Fibroblast of peridontal ligament (primary cell): Measurements from ENCODE around the gene BACH2.

Experiments
- DNase-seq: peaks from one replicate; pipeline ENCODE4 v3.0.0-alpha.2; 2010; ENCODE audit errors: extremely low read depth

The BACH2 gene

GRCh38 chr6:89942601-89943000 is 354.0 kb downstream of the BACH2 start:
- no peak for DNase-seq

GRCh38 chr6:89941763-89942497 is 354.7 kb downstream of the BACH2 start:
- DNase-seq: no peak

- peak; percentile 18 for DNase-seq
These were observed 355.4 kb downstream of the BACH2 start for GRCh38 chr6:89941031-89941762.

DNA sequence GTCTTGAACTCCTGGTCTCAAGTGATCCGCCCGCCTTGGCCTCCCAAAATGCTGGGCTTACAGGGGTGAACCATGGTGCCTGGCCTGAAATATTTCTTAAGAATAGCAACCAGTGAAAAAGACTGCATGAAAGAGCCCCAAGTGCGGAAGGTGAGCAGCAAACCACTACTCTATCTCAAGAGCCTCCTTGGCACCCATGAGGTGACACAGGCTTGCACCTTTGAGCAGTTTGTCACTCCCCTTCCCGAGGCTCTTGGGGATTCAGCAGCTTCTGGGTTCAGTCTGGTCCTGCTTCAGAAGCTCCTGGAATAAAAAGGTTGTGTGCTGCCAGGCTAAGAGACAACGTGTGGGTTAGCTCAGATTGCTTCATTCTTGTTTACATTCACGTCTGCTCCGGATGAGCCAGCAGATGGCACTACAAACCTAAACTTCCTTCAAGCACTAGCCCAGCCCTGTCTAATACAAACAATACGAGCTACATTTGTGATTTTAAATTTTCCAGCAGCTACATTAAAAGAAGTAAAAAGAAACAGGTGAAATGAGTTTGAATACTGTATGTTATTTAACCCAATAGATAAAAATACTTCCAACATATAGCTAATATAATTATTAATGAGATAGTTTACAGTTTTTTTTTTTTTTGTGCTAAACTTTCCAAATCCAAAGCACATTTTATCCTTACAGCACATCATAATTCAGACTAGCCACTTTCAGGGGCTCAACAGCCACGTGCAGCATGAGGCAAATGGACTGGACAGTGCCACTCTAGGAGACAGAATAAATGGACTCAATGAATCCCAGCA is 356.2 kb downstream of the BACH2 start:
- peak; percentile 93 for DNase-seq

DNA sequence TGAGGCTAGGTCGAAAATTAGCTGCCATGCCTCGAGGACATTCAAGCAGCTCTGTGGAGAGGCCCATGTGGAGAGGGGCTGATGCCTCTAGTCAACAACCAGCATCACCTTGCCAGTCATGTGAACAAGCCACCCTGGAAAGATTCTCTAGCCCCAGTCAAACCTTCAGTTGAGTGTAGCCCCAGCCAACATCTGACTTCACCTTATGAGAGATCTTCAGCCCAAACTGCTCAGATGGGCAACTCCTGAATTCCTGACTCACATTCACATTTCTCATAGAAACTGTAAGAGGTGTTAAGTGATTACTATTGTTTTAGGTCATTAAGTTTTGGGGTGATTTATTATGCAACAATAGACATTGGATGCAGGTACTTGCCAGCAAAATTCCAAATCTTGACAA is 357.5 kb downstream of the BACH2 start:
- DNase-seq: no peak

DNA sequence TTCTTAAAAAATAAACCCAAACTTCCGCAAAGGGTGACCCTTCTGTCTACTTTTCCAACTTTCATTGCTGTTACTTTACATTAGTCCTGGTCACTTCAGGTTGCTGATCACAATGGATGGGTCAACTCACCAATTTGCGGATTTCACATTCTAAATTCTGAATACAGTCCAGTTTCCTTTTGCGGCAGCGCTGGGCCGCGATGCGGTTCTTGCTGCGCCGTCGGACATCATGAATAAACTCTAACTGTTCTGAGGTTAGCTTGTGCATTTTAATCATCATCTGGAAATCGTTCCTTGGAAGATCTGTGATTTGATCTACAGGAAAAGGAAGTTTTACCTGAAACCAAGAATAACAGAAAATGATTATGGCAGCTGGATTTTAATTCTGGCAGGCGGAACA is 358.6 kb downstream of the BACH2 start:
- no peak for DNase-seq

GRCh38 chr6:89936177-89936576 is 360.5 kb downstream of the BACH2 start:
- no peak for DNase-seq

- DNase-seq: no peak
These were observed 361.8 kb downstream of the BACH2 start for GRCh38 chr6:89934685-89935366.

GRCh38 chr6:89932245-89932802 is 364.3 kb downstream of the BACH2 start:
- no peak for DNase-seq

- DNase-seq: no peak
These were observed 365.9 kb downstream of the BACH2 start for GRCh38 chr6:89930789-89931188.

- DNase-seq: no peak
These were observed 368.0 kb downstream of the BACH2 start for GRCh38 chr6:89928604-89929003.

GRCh38 chr6:89927791-89928550 is 368.7 kb downstream of the BACH2 start:
- no peak for DNase-seq

DNA sequence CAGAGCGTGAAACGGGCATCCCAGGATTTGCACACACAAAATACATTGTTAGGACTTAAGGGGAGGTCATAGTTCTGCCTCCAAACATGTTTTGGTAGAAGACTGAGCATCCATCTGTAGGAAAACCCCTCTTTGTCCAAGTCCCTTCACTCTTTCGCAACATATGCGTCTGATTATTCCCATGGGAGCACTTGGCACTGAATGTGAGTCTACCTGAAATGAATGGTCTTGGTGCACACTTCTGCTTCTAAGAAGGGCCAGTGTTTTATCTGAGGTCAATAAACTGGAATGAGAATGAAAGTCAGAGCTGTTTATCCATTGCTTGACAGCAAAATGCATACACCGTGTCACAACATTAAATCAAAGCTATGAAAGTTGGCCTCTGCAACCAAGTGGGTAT is 369.4 kb downstream of the BACH2 start:
- DNase-seq: no peak

- no peak for DNase-seq
These were observed 370.8 kb downstream of the BACH2 start for GRCh38 chr6:89925826-89926225.

- DNase-seq: no peak
These were observed 372.4 kb downstream of the BACH2 start for GRCh38 chr6:89924231-89924630.

DNA sequence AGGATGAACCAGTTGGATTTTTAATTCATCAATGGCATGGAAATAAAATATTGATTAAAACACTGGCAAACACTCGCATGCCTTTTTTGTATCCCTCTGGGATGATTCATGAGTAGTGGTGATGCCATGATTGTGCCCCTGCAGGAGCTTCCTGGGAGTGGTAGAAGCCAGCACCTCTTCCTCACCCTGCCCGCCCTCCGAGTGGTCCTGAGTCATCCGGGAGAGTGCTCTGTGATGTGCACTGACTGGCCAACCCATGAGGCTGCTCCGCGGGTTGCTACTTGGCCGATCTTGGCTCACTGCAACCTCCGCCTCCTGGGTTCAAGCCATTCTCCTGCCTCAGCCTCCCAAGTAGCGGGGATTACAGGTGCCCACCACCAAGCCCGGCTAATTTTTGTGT is 375.0 kb downstream of the BACH2 start:
- DNase-seq: no peak

GRCh38 chr6:89921197-89921596 is 375.4 kb downstream of the BACH2 start:
- DNase-seq: no peak

DNA sequence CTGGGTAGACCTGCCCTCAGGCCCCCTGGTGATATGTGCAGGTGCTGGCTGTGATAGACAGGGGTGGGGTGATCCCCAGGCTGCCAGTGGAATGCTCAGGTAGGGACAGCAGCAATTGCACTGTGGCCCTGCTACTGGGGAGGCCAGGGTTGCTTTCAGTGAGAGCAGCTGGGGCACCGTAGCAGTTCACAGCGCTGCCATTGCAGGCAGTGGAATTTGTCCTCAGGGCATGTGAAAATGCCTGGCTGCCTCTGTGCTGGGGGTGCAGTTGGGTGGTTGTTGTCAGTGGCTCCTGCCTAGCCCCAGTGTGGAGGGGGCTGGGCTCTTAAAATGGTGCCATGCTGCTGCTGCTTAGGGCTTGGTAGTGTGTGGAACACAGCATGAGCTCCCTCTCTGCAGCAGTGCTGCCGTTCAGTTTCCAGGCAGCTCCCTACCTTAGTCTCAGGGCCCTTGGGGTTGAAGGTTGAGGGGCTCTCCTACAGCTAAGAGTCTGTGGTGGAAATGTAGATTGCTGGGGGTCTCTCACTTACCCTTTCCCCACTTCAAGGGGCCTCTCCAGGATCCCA is 378.8 kb downstream of the BACH2 start:
- DNase-seq: no peak

DNA sequence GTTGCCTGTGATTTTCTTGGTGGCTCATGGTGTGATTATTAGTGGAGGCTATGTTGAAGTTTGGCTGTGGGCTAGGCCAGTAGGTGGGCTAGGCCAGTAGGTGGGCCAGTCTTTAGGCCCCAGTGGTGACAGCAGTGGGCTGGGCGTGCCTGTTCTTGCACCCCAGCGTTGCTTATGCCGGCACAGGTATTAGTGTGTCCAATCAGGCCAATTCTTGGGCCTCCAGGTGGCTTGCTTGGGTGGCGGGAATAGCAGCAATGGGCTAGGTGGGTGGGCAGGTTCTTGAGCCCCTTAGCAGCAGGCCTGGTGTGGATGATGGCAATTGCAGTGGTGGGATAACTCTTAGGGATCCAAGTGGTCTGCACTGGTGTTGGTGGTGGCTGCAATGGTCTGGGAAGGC is 379.4 kb downstream of the BACH2 start:
- DNase-seq: no peak

DNA sequence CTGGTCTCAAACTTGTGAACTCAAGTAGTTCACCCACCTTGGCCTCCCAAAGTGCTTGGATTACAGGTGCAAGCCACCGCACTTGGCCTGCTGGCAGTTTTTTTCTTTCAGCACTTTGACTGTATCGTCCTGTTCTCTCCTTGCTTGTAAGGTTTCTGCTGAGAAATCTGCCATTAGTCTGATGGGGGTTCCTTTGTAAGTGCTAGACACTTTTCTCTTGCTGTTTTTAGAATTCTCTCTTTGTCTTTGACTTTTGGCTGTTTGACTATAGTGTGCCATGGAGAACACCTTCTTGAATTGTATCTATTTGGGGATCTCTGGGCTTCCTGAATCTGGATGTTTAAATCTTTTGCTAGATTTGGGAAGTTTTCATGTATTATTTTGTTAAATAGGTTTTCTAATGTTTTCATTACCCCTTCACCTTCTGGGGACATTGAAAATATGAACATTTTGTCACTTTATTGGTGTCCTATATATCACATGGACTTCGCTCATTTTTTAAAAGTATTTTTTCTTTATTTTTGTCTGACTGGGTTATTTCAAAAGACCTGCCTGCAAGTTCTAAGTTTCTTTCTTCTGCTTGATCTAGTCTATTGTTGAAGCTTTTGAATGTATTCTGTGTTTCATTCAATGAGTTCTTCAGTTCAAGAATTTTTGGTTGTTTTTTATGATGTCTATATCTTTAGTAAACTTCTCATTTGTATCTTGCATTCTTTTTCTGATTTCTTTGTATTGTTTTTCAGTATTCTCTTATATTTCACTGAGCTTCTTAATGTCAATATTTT is 380.3 kb downstream of the BACH2 start:
- no peak for DNase-seq
